ENCODE measurements around the gene CAPN7.

CAPN7 gene

DNA sequence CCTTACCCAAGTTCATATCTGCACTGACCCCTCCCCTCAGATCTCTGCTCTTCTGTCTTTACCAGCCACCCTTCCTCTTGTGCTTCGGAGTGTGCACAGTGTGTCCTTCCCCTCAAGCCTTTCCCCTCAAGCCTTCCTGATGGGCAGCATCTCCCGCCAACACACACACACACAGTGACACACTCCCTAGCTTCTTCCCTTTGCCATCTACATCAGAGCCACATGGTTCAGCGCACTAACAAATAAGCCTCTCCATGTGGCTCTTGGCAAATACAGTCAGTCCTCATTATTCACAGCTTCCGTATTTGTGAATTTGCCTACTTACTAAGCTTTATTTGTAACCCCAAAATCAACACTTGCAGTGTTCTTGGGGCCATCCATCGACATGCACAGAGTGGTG is 88.9 kb downstream of the CAPN7 start:
- Histone ChIP-seq H3K9ac (ENCODE audit: low read length) (no peak overlapping the region), H4K20me1 (ENCODE audit: insufficient read depth, low read length) (no peaks in the 10 kb centered on the region), H3K9me3 (replicated peaks; ENCODE audit: insufficient read depth, low read length) (no peaks in the 10 kb centered on the region), H3K4me2 (ENCODE audit: low read depth, low read length) (no peak overlapping the region), H3K27me3 (replicated peaks; ENCODE audit: insufficient read depth, low read length) (no peaks in the 10 kb centered on the region), H3K4me3 (ENCODE audit: low read length) (no peak overlapping the region), H3K79me2 (ENCODE audit: low read length) (no peaks in the 10 kb centered on the region), H3K27ac (ENCODE audit: low read length) (no peak overlapping the region), H3K9me2 (replicated peaks; ENCODE audit: insufficient read depth, low read length) (no peaks in the 10 kb centered on the region), H3F3A (ENCODE audit: insufficient read depth, low read length) (peaks cover 20% of the 10 kb centered on the region), H2AFZ (ENCODE audit: low read length) (no peak overlapping the region), H3K4me1 (ENCODE audit: low read length) (peaks cover 21% of the 10 kb centered on the region), H3K36me3 (replicated peaks; ENCODE audit: insufficient read depth, low read length) (no peaks in the 10 kb centered on the region)
- TF ChIP-seq, protein P1, sequence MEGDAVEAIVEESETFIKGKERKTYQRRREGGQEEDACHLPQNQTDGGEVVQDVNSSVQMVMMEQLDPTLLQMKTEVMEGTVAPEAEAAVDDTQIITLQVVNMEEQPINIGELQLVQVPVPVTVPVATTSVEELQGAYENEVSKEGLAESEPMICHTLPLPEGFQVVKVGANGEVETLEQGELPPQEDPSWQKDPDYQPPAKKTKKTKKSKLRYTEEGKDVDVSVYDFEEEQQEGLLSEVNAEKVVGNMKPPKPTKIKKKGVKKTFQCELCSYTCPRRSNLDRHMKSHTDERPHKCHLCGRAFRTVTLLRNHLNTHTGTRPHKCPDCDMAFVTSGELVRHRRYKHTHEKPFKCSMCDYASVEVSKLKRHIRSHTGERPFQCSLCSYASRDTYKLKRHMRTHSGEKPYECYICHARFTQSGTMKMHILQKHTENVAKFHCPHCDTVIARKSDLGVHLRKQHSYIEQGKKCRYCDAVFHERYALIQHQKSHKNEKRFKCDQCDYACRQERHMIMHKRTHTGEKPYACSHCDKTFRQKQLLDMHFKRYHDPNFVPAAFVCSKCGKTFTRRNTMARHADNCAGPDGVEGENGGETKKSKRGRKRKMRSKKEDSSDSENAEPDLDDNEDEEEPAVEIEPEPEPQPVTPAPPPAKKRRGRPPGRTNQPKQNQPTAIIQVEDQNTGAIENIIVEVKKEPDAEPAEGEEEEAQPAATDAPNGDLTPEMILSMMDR (IDR thresholded peaks at IDR 0.05; ENCODE audit: low read length): no peak
- no peak for TF ChIP-seq EZH2phosphoT487 (IDR thresholded peaks at IDR 0.05; ENCODE audit: low read length)
- TF ChIP-seq EZH2 (optimal IDR thresholded peaks at IDR 0.05; ENCODE audit: low read depth, low read length): no peak
- no peak for DNase-seq

DNA sequence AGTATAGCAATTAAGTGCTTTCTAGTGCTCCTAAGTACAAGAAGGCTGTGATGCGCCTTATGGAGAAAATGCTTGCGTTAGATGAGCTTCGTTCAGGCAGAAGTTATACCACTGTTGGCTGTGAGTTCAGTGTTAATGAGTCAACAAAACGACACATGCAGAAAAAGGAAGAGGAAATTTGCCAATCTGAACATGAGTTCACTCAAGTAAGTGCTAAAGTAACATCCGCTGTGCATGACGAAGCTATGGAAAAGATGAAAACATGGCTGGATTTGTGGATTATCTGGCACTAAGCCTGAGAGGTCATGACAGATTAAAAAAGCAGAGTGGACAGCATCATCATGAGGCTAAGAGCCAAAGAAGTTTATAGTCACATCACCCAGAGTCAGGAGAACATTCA is 89.5 kb downstream of the CAPN7 start:
- Histone ChIP-seq H3F3A (ENCODE audit: insufficient read depth, low read length) (peaks cover 20% of the 10 kb centered on the region), H3K4me2 (ENCODE audit: low read depth, low read length) (no peak overlapping the region), H3K36me3 (replicated peaks; ENCODE audit: insufficient read depth, low read length) (no peaks in the 10 kb centered on the region), H4K20me1 (ENCODE audit: insufficient read depth, low read length) (no peaks in the 10 kb centered on the region), H3K9ac (ENCODE audit: low read length) (no peak overlapping the region), H3K27ac (ENCODE audit: low read length) (no peak overlapping the region), H3K9me2 (replicated peaks; ENCODE audit: insufficient read depth, low read length) (no peaks in the 10 kb centered on the region), H3K4me1 (ENCODE audit: low read length) (peaks cover 20% of the 10 kb centered on the region), H3K79me2 (ENCODE audit: low read length) (no peaks in the 10 kb centered on the region), H3K4me3 (ENCODE audit: low read length) (no peak overlapping the region), H2AFZ (ENCODE audit: low read length) (no peak overlapping the region), H3K9me3 (replicated peaks; ENCODE audit: insufficient read depth, low read length) (no peaks in the 10 kb centered on the region), H3K27me3 (replicated peaks; ENCODE audit: insufficient read depth, low read length) (no peaks in the 10 kb centered on the region)
- DNase-seq: no peak
- TF ChIP-seq EZH2 (optimal IDR thresholded peaks at IDR 0.05; ENCODE audit: low read depth, low read length): no peak
- TF ChIP-seq EZH2phosphoT487 (IDR thresholded peaks at IDR 0.05; ENCODE audit: low read length): no peak
- TF ChIP-seq, protein P1 (IDR thresholded peaks at IDR 0.05; ENCODE audit: low read length): no peak

DNA sequence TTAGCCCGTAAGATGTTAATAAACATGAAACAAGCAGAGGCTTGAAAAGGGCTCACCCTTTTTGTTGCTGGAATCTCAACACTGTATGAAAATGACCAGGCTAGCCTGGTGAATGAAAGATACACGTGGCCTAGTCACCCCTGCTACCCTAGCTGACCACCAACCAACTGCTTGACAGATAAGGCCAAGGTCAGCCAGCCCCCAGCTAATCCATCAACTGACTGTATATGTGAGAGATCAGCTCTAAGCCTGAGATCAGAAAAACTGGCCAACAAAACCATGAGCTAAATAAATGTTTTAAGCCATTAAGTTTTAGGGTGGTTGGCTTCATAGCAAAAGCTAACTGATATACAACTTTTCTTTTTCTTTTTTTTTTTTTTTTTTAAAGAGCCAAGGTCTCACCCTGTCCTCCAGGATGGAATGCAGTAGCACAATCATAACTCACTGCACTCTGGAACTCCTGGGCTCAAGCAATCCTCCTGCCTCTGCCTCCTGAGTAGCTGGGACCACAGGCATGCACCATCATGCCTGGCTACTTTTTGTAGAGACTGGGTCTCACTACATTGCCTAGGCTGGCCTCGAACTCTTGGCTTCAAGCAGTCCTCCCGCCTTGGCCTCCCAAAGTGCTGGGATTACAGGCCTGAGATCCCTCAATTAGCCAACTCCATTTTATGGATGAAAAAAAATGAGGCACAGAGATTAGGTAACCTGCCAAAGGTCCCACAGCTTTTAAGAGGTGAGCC is 91.7 kb downstream of the CAPN7 start:
- TF ChIP-seq, protein P1 (IDR thresholded peaks at IDR 0.05; ENCODE audit: low read length): no peak
- no peak for TF ChIP-seq EZH2 (optimal IDR thresholded peaks at IDR 0.05; ENCODE audit: low read depth, low read length)
- TF ChIP-seq EZH2phosphoT487 (IDR thresholded peaks at IDR 0.05; ENCODE audit: low read length): no peak
- Histone ChIP-seq H3K79me2 (ENCODE audit: low read length) (no peaks in the 10 kb centered on the region), H3K4me3 (ENCODE audit: low read length) (no peak overlapping the region), H3K9me3 (replicated peaks; ENCODE audit: insufficient read depth, low read length) (no peaks in the 10 kb centered on the region), H4K20me1 (ENCODE audit: insufficient read depth, low read length) (no peaks in the 10 kb centered on the region), H3F3A (ENCODE audit: insufficient read depth, low read length) (0 out of 2 replicates have a peak, but pooled peaks cover 3% of the 10 kb centered on the region), H3K27ac (ENCODE audit: low read length) (no peak overlapping the region), H3K4me1 (ENCODE audit: low read length) (no peaks in the 10 kb centered on the region), H3K9ac (ENCODE audit: low read length) (no peak overlapping the region), H3K27me3 (replicated peaks; ENCODE audit: insufficient read depth, low read length) (no peaks in the 10 kb centered on the region), H3K9me2 (replicated peaks; ENCODE audit: insufficient read depth, low read length) (no peaks in the 10 kb centered on the region), H3K36me3 (replicated peaks; ENCODE audit: insufficient read depth, low read length) (no peaks in the 10 kb centered on the region), H3K4me2 (ENCODE audit: low read depth, low read length) (no peak overlapping the region), H2AFZ (ENCODE audit: low read length) (no peak overlapping the region)
- DNase-seq: no peak
